Body of pancreas (tissue), 4 donors: ENCODE results near the gene UGT2B17.

ENCODE experiments used
- POLR2A ChIP-seq, 3 donors: fragments of 450-650 bp; IDR thresholded peaks; one replicate each; pipeline ENCODE4 v1.6.1; 2016; ENCODE audit warnings: antibody characterized with exemption in 3 of 3, mild to moderate bottlenecking in 2 of 3
- TF ChIP-seq, protein P1 (sequence below), 7 experiments: fragments of 450-650 bp in 4 of 7; fragments of 200-600 bp in 3 of 7; sonication (generic) in 3 of 7; IDR thresholded peaks; one replicate each; pipeline ENCODE4 v1.5.1; 2016 to 2019; ENCODE audit warnings: antibody characterized with exemption in 7 of 7

GRCh38 chr4:68593112-68593511 lies 17.0 kb upstream of the UGT2B17 start:
- TF ChIP-seq, protein P1, sequence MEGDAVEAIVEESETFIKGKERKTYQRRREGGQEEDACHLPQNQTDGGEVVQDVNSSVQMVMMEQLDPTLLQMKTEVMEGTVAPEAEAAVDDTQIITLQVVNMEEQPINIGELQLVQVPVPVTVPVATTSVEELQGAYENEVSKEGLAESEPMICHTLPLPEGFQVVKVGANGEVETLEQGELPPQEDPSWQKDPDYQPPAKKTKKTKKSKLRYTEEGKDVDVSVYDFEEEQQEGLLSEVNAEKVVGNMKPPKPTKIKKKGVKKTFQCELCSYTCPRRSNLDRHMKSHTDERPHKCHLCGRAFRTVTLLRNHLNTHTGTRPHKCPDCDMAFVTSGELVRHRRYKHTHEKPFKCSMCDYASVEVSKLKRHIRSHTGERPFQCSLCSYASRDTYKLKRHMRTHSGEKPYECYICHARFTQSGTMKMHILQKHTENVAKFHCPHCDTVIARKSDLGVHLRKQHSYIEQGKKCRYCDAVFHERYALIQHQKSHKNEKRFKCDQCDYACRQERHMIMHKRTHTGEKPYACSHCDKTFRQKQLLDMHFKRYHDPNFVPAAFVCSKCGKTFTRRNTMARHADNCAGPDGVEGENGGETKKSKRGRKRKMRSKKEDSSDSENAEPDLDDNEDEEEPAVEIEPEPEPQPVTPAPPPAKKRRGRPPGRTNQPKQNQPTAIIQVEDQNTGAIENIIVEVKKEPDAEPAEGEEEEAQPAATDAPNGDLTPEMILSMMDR (IDR thresholded peaks at IDR 0.05): no peak
- no peak for TF ChIP-seq POLR2A (IDR thresholded peaks at IDR 0.05)
